H1 (cell line): ENCODE measurements around the gene SP4. TPM values are rescaled to one million over a fixed set of nuclear protein-coding genes. Genes with fewer than 3 reads are reported as not detected.

ENCODE experiments used
- CTCF ChIA-PET: fragments of 300-600 bp; sonication (Branson Sonifier 250); formaldehyde crosslinking; loops from one replicate; lab custom pipeline; 2021; ENCODE audit not compliant: partially characterized antibody; lab: Charles Lee
- POLR2A ChIA-PET: fragments of 300-600 bp; sonication (Branson Sonifier 250); formaldehyde crosslinking; loops from one replicate; lab custom pipeline; 2021; ENCODE audit warnings: inconsistent platforms; ENCODE audit not compliant: partially characterized antibody; lab: Charles Lee
- DNase-seq, 2 experiments: peaks; one replicate each; pipeline versions ENCODE4 v3.0.0 to v3.0.0-alpha.2; 2010 to 2022; ENCODE audit warnings: low spot score in 2 of 2, low read depth in 1 of 2, mixed read lengths in 1 of 2
- FAIRE-seq: peaks from 2 replicates; lab custom pipeline; 2011; peaks lifted over from hg19 to GRCh38; lab: Jason Lieb, UNC
- H2AFZ ChIP-seq: 2 replicates; pipeline ENCODE4 v1.8.1; 2012; ENCODE audit warnings: low read length, inconsistent platforms
- H2AK5ac ChIP-seq: 2 replicates; pipeline ENCODE4 v1.6.1; 2013; ENCODE audit warnings: low read depth, low read length
- H2BK120ac ChIP-seq: replicated peaks from 2 replicates; pipeline ENCODE3; 2013; ENCODE audit warnings: low read depth, low read length, inconsistent platforms
- H2BK12ac ChIP-seq: 2 replicates; pipeline ENCODE4 v1.6.1; 2013; ENCODE audit warnings: low read depth, low read length
- H2BK15ac ChIP-seq: 2 replicates; pipeline ENCODE4 v1.6.1; 2013; ENCODE audit warnings: low read length
- H2BK20ac ChIP-seq: 2 replicates; pipeline ENCODE4 v1.6.1; 2013; ENCODE audit warnings: low read length
- H2BK5ac ChIP-seq: 2 replicates; pipeline ENCODE4 v1.6.1; 2013; ENCODE audit warnings: low read depth, low read length
- H3K14ac ChIP-seq: 2 replicates; pipeline ENCODE4 v1.6.1; 2013; ENCODE audit warnings: inconsistent platforms; ENCODE audit not compliant: insufficient read length
- H3K18ac ChIP-seq: 2 replicates; pipeline ENCODE4 v1.6.1; 2013; ENCODE audit warnings: low read length; ENCODE audit errors: extremely low read depth
- H3K23ac ChIP-seq: 2 replicates; pipeline ENCODE4 v1.6.1; 2013; ENCODE audit warnings: inconsistent platforms; ENCODE audit not compliant: insufficient read length
- H3K23me2 ChIP-seq: 2 replicates; pipeline ENCODE4 v1.6.1; 2013; ENCODE audit warnings: low read depth, low read length
- H3K27ac ChIP-seq: 2 replicates; pipeline ENCODE4 v1.6.1; 2011; ENCODE audit warnings: low read depth, low read length, inconsistent platforms
- H3K27me3 ChIP-seq, 4 experiments: replicated peaks in 1 of 4; 1 replicate in 1 of 4; 2 replicates in 3 of 4; pipeline versions ENCODE4 v1.6.1 to v1.8.1; 2011 to 2013; ENCODE audit warnings: low read length in 3 of 4, mild to moderate bottlenecking in 3 of 4, inconsistent platforms in 2 of 4, mixed read lengths in 2 of 4, moderate library complexity in 1 of 4; ENCODE audit not compliant: control insufficient read depth in 3 of 4, insufficient read depth in 3 of 4; ENCODE audit errors: extremely low read depth in 1 of 4
- H3K36me3 ChIP-seq, 4 experiments: 2 replicates each; pipeline versions ENCODE4 v1.6.1 to v1.8.1; 2011 to 2013; ENCODE audit warnings: mild to moderate bottlenecking in 4 of 4, low read length in 3 of 4, moderate library complexity in 2 of 4, control low read depth in 1 of 4, inconsistent platforms in 1 of 4; ENCODE audit not compliant: insufficient read depth in 4 of 4, control insufficient read depth in 2 of 4
- H3K4ac ChIP-seq: replicated peaks from 2 replicates; pipeline ENCODE3; 2013; ENCODE audit warnings: low read length, low read depth, mixed read lengths, inconsistent platforms; ENCODE audit not compliant: insufficient read length
- H3K4me1 ChIP-seq, 4 experiments: replicated peaks in 1 of 4; 1 replicate in 1 of 4; 2 replicates in 3 of 4; pipeline versions ENCODE4 v1.6.1 to v1.8.1; 2011 to 2013; ENCODE audit warnings: low read length in 3 of 4, inconsistent platforms in 2 of 4, mixed read lengths in 1 of 4; ENCODE audit not compliant: insufficient read depth in 4 of 4, control insufficient read depth in 3 of 4
- H3K4me2 ChIP-seq, 2 experiments: 2 replicates each; pipeline versions ENCODE4 v1.6.1 to v1.8.1; 2011 to 2013; ENCODE audit warnings: low read depth in 2 of 2, low read length in 2 of 2, control low read depth in 1 of 2, inconsistent platforms in 1 of 2, mild to moderate bottlenecking in 1 of 2; ENCODE audit not compliant: insufficient read depth in 1 of 2
- H3K4me3 ChIP-seq, 4 experiments: fragments of 200-600, 300-600 bp in 1 of 4; sonication (generic), shearing (Covaris generic), sonication (Bioruptor Twin) in 1 of 4; 2 replicates each; pipeline versions ENCODE4 v1.5.1 to v1.8.1; 2011 to 2016; ENCODE audit warnings: low read length in 4 of 4, low read depth in 3 of 4, control low read depth in 2 of 4, inconsistent platforms in 2 of 4, mild to moderate bottlenecking in 2 of 4, mixed read lengths in 1 of 4, moderate library complexity in 1 of 4; ENCODE audit not compliant: insufficient read depth in 2 of 4; ENCODE audit errors: extremely low read depth in 1 of 4
- H3K56ac ChIP-seq: replicated peaks from 2 replicates; pipeline ENCODE3; 2013; ENCODE audit warnings: low read depth, mild to moderate bottlenecking, mixed read lengths, low read length, inconsistent platforms; ENCODE audit not compliant: insufficient read length
- H3K79me1 ChIP-seq: 2 replicates; pipeline ENCODE4 v1.6.1; 2013; ENCODE audit warnings: low read depth, low read length, control low read depth
- H3K79me2 ChIP-seq, 2 experiments: 2 replicates each; pipeline versions ENCODE4 v1.6.1 to v1.8.1; 2012 to 2013; ENCODE audit warnings: low read length in 2 of 2, mild to moderate bottlenecking in 2 of 2, inconsistent platforms in 1 of 2; ENCODE audit not compliant: insufficient read depth in 2 of 2, control insufficient read depth in 1 of 2
- H3K9ac ChIP-seq, 4 experiments: replicated peaks in 1 of 4; 1 replicate in 1 of 4; 2 replicates in 3 of 4; pipeline versions ENCODE4 v1.6.1 to v1.8.1; 2011 to 2013; ENCODE audit warnings: low read depth in 3 of 4, low read length in 3 of 4, control low read depth in 2 of 4, mild to moderate bottlenecking in 2 of 4, moderate library complexity in 2 of 4, inconsistent platforms in 1 of 4; ENCODE audit errors: extremely low read depth in 1 of 4
- H3K9me3 ChIP-seq, 2 experiments: 2 replicates each; pipeline versions ENCODE4 v1.6.1 to v1.8.1; 2012 to 2013; ENCODE audit warnings: mild to moderate bottlenecking in 2 of 2, moderate library complexity in 2 of 2, control low read depth in 1 of 2, inconsistent platforms in 1 of 2, low read depth in 1 of 2, low read length in 1 of 2, mixed read lengths in 1 of 2; ENCODE audit not compliant: insufficient read depth in 2 of 2
- H4K20me1 ChIP-seq, 2 experiments: replicated peaks in 1 of 2; 2 replicates each; pipeline versions ENCODE3 to v1.8.1; 2011 to 2013; ENCODE audit warnings: inconsistent platforms in 2 of 2, low read length in 2 of 2, mild to moderate bottlenecking in 1 of 2; ENCODE audit not compliant: insufficient read depth in 2 of 2, control insufficient read depth in 1 of 2
- H4K5ac ChIP-seq: 2 replicates; pipeline ENCODE4 v1.6.1; 2013; ENCODE audit warnings: low read length, low read depth, mixed read lengths, inconsistent platforms; ENCODE audit not compliant: insufficient read length
- H4K8ac ChIP-seq: 2 replicates; pipeline ENCODE4 v1.8.0; 2013; ENCODE audit warnings: mild to moderate bottlenecking, moderate library complexity, low read length, inconsistent platforms; ENCODE audit not compliant: insufficient read depth; ENCODE audit errors: extremely low read depth
- H4K91ac ChIP-seq: replicated peaks from 2 replicates; pipeline ENCODE3; 2013; ENCODE audit warnings: low read length, mixed read lengths, inconsistent platforms; ENCODE audit not compliant: insufficient read length
- CHD2 ChIP-seq: IDR thresholded peaks from 2 replicates; pipeline ENCODE4 v1.6.1; 2012; ENCODE audit warnings: low read length, improper control_type of control experiment
- CTCF ChIP-seq, 3 experiments: IDR thresholded peaks; 1 replicate in 2 of 3; 2 replicates in 1 of 3; pipeline versions ENCODE4 v1.5.1 to v1.6.1; 2011; ENCODE audit warnings: low read length in 3 of 3, mild to moderate bottlenecking in 3 of 3, inconsistent platforms in 2 of 3, low read depth in 1 of 3, moderate library complexity in 1 of 3; ENCODE audit not compliant: insufficient read depth in 1 of 3; ENCODE audit errors: control extremely low read depth in 1 of 3
- E2F6 ChIP-seq: IDR thresholded peaks from 2 replicates; pipeline ENCODE4 v1.6.1; 2012; ENCODE audit warnings: inconsistent platforms
- EGR1 ChIP-seq: IDR thresholded peaks from 2 replicates; pipeline ENCODE4 v1.6.1; 2011; ENCODE audit warnings: low read depth, low read length, borderline replicate concordance
- PHF8 ChIP-seq: fragments of 200-600 bp; sonication (generic); conservative IDR thresholded peaks from 2 replicates; pipeline ENCODE4 v1.7.1; 2012; ENCODE audit warnings: low read depth, mild to moderate bottlenecking, inconsistent platforms, low read length, moderate library complexity
- SP2 ChIP-seq: IDR thresholded peaks from 2 replicates; pipeline ENCODE4 v1.6.1; 2012; ENCODE audit warnings: mild to moderate bottlenecking, low read length, inconsistent platforms
- WGBS, 2 experiments: shearing (Covaris generic) in 1 of 2; methylation state at CpG; one replicate each; pipeline versions ENCODE4 v1.1.6 to v1.1.7; 2013 to 2015; ENCODE audit warnings: low lambda C conversion rate in 2 of 2, mixed read lengths in 2 of 2, inconsistent platforms in 1 of 2, low coverage in 1 of 2, missing lambda C conversion rate in 1 of 2; ENCODE audit not compliant: insufficient replicate concordance in 2 of 2, insufficient coverage in 1 of 2, insufficient read length in 1 of 2; ENCODE audit errors: extremely low coverage in 1 of 2, missing lambda C conversion rate in 1 of 2; 5-methylcytosine and 5-hydroxymethylcytosine counted together
- polyA plus RNA-seq, 7 experiments: library from polyadenylated mRNA; depleted of rRNA in 3 of 7; stranded (reverse) in 5 of 7; unstranded in 2 of 7; fragments of >200 nt in 5 of 7; fragments of 200-250 nt in 2 of 7; gene quantifications; 1 replicate in 5 of 7; 2 replicates in 1 of 7; 4 replicates in 1 of 7; pipeline versions ENCODE4 v1.2.1 to v1.2.3, GENCODE V29; 2011 to 2013; ENCODE audit warnings: missing spikeins in 2 of 7, mixed read lengths in 2 of 7
- total RNA-seq: library from RNA; stranded (reverse); fragmentation: NEBNext Ultra II Directional; extraction: Animal tissue kit (Norgen Biotek cat#: 25700); gene quantifications from 2 replicates; pipeline ENCODE4 v1.2.1, GENCODE V29; 2021

The SP4 gene
- total and polyA plus RNA-seq, 2 of the 8 experiments (the other 6 are each of a cell fraction or from before 2014, with no cell fraction given), result 10.0 to 24.0 TPM

- H3K9ac ChIP-seq, result no peak overlapping the region
- no peak for DNase-seq
- H3K27me3 ChIP-seq, result no peaks in the 10 kb centered on the region
- no peak overlapping the region for H2AK5ac ChIP-seq
- 92% methylated on average over 4 of the region's 4 CpGs; no CpG with 5 or more reads in 1 of the 2 experiments for WGBS, 2 experiments
- no peak overlapping the region for H2BK120ac ChIP-seq
- H3K9me3 ChIP-seq, result no peaks in the 10 kb centered on the region
- POLR2A ChIA-PET, result interaction anchor here (0.9 kb wide), 1 partner anchor 9 kb away, joined by 4 read pairs; no protein-coding TSS in a partner anchor
- H4K8ac ChIP-seq, result no peak overlapping the region
- no peak overlapping the region for H3K56ac ChIP-seq
- no peak overlapping the region for H3K23ac ChIP-seq
- H3K79me2 ChIP-seq, result no peaks in the 10 kb centered on the region
- H2BK5ac ChIP-seq, result no peak overlapping the region
- H3K4me2 ChIP-seq, result no peak overlapping the region
- H3K14ac ChIP-seq, result no peak overlapping the region
- peaks cover 0 to 4% (median 2%) of the 10 kb centered on the region in 4 experiments; a peak in 2 of 7 replicates for H3K4me1 ChIP-seq
- FAIRE-seq, result no peak
- no peaks in the 10 kb centered on the region for H4K20me1 ChIP-seq
- H3K18ac ChIP-seq, result no peak overlapping the region
- H3K4me3 ChIP-seq, result no peak overlapping the region
- no peaks in the 10 kb centered on the region for H3K79me1 ChIP-seq
- no peak overlapping the region for H4K91ac ChIP-seq
- no peak overlapping the region for H2AFZ ChIP-seq
- CTCF ChIA-PET, result no interaction called here
- H2BK12ac ChIP-seq, result no peak overlapping the region
- no peak overlapping the region for H2BK20ac ChIP-seq
- no peak overlapping the region for H3K4ac ChIP-seq
- no peak overlapping the region for H4K5ac ChIP-seq
- no peak overlapping the region for H2BK15ac ChIP-seq
- no peaks in the 10 kb centered on the region for H3K23me2 ChIP-seq
- H3K36me3 ChIP-seq, result no peaks in the 10 kb centered on the region
- no peak overlapping the region for H3K27ac ChIP-seq
- TF ChIP-seq E2F6 (no peak), SP2 (no peak), CTCF (IDR thresholded peaks at IDR 0.05; ENCODE audit: control extremely low read depth in 1 of 3, insufficient read depth in 1 of 3, low read depth in 1 of 3, low read length in 3 of 3) (no peak), PHF8 (no peak), CHD2 (no peak), EGR1 (no peak)
Observed at GRCh38 chr7:21417647-21418046, 10.2 kb upstream of the SP4 start.
